ENCODE results near the gene TLCD3B.
A peak's percentile ranks its signal among the peaks of the same experiment; 100 is the strongest.

Gene TLCD3B

DNA sequence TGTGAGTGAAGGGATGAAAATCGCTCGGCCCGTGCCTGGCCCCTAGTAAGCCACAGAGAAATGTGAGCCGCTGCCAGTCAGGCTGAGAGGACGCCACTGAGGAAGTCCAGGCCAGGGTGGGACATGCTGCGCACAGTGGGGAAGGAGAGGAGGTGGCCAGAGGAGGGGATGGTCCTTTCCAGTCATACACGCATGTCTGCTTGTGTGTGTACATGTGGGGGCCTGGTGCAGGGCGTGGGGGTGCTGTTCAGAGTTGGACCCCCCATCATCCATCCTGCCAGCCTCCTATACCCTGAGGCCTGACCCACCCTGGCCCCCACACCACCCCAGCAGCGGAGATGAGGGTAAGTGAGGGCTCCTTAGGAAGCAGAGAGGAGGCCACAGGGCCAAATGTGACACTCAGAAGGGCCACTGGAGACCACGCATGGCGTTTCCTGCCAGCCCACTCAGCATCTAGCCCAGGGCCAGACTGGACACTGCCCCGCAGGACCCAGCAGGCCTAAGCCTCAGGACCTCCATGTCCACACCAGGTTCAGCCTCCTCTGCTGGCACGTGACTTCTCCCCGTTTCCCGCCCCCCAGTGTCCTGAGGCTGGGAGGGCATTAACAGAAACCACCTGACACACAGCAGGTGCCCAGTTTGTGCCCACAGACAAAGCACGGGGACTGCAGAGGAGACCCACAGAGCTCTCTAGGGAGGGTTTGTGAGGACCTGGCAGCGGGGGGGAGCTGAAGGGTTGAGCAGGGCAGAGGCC, 27.2 kb downstream of the TLCD3B start:
- DNase-seq, result no peak

- DNase-seq, result no peak
These were observed 28.3 kb downstream of the TLCD3B start for GRCh38 chr16:30002614-30003346.

GRCh38 chr16:30000735-30001631, 30.1 kb downstream of the TLCD3B start:
- DNase-seq, result no peak

DNA sequence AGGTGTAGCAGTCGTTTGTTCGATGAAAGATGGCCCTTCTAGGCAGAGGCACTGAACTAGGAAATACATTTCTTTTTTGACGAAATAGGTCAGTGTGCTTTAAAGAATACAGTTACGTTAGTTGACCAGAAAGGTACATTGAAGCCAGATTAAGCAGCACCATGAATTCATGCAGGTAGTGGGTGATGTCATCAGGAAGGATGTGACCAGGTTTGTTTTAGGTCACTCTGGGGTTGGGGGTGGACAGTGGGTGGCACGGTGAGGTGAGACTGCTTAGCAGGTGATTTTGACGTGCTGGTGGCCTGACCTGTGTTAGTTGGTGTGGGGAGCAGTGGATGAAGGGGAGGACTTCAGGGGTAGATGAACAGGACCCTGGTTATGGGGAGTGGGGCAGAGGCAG, 31.5 kb downstream of the TLCD3B start:
- DNase-seq, result no peak

DNA sequence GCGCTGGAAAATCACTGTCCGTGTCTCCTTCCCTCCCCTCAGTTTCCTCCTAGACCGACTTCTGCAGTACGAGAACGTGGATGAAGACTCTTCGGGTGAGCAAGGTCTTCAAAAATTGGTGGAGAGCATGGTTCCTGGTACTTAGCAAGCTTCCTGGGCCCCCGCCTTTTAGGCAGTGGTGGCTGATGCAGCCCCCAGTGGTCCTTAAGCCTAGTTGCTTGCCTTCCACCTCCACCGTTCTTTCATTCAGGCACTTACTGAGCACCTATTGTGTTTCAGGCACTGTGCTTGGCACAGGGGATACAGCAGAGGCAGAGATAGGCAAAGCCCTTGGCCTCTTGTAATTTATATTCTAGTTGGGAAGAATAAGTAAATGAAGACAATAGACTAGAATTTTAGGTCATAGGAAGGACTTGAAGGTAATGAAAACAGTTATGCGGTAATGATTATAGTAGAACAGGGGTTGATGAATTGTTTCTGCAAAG, 34.3 kb downstream of the TLCD3B start:
- no peak for DNase-seq

- peak; percentile 99 for DNase-seq
These were observed 34.9 kb downstream of the TLCD3B start, which contains the start of gene INO80E for GRCh38 chr16:29995911-29996765. INO80E (plus strand) TSS chr16:29996241; CDS start chr16:29996311, 70 bp downstream.

GRCh38 chr16:29995324-29995910, 35.7 kb downstream of the TLCD3B start, which contains the start of gene HIRIP3:
HIRIP3 (minus strand) TSS chr16:29995617; CDS start chr16:29995605, 12 bp downstream.
- peak; percentile 95 for DNase-seq

- peak; percentile 81 for DNase-seq
These were observed 36.3 kb downstream of the TLCD3B start for GRCh38 chr16:29994600-29995323.

GRCh38 chr16:29993903-29994599, 37.0 kb downstream of the TLCD3B start:
- peak; percentile 36 for DNase-seq

- DNase-seq, result no peak
These were observed 37.7 kb downstream of the TLCD3B start for GRCh38 chr16:29993191-29993902.

DNA sequence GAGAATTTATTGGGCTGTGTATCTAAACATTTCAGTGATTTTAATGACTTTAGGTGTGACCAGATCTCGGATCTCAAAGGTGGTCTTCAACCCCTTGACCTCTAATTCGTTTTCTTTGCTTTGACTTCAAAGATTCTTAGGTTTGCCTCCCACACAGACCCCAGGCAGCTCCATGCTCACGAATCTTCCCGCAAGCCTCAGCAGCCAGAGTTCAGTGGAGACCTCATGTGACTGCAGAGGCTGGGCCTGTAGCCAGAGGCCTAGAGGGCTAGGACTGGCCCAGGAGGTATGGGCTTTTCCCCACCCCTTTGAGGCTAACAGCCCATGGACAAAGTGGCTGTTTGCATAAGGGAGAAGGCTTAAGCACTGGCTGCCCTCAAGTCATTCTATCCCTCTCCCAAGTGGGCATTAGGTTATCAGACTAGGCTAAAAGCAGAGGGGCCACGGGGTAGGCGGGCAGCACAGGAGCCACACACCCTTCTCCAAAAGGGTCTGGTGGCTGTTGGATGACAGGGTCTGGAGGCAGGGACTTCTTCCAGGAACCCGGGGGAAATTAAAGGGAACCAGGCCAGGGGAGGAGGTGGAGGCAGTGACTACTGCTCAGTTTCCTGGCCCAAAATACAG, 38.6 kb downstream of the TLCD3B start:
- DNase-seq, result peak; percentile 37

GRCh38 chr16:29991571-29991904, 39.5 kb downstream of the TLCD3B start:
- no peak for DNase-seq

DNA sequence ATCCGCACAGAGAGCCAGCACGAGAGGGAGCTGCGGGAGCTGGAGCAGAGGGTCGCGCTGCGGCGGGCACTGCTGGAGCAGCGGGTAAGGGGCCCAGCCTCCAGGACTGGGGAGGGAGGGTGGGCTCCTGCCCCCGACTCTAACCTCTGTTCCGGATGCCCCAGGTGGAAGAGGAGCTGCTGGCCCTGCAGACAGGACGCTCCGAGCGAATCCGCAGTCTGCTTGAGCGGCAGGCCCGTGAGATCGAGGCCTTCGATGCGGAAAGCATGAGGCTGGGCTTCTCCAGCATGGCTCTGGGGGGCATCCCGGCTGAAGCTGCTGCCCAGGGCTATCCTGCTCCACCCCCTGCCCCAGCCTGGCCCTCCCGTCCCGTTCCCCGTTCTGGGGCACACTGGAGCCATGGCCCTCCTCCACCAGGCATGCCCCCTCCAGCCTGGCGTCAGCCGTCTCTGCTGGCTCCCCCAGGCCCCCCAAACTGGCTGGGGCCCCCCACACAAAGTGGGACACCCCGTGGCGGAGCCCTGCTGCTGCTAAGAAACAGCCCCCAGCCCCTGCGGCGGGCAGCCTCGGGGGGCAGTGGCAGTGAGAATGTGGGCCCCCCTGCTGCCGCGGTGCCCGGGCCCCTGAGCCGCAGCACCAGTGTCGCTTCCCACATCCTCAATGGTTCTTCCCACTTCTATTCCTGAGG, 40.0 kb downstream of the TLCD3B start:
- no peak for DNase-seq

DNA sequence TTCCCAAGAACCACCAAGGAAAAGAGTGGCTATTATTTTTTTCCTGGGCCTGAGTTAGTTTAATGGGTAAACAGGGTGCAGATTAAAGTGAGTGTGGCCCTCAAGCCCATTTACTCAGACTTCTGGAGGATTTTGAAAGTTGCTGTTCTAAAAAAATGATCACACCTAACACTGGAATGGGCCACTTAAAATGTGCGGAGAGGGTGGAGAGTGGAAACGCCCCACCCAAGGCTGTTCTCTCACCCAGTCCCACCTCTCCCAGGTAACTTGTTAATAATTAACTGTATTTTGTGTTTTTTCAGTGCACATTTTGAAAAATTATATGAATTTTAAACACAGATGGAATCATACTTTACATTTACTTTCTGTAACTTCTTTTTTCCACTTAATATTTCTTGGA, 41.0 kb downstream of the TLCD3B start:
- no peak for DNase-seq

DNA sequence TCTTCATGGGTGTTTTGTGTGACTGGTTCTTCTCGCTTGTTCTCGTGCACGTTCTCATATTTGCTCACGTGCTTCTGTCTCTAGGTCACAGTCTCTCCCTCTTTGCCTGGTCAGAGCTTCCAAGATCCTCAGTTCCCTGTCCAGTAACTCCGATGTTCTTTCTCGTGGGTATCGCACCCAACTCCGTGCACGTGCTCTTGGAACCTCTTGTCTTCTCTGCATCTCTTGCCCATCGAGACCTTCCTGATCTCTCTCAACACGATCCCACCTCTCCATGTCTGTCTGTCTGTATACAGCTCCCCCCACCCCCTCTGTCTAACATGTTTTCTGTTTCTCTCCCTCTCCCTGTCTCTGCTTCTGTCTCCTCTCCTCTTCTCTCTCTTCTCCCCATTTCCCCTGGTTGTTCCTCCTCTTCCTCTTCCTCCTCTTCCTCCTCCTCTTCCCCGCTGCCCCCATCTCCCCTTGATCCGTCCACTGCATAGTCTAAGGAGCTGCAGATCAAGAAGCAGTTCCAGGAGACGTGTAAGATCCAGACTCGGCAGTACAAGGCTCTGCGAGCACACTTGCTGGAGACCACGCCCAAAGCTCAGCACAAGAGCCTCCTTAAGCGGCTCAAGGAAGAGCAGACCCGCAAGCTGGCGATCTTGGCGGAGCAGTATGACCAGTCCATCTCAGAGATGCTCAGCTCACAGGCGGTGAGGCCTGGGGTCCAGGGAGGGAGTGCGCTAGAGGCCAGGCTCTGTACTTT, 41.8 kb downstream of the TLCD3B start:
- no peak for DNase-seq

- no peak for DNase-seq
These were observed 42.6 kb downstream of the TLCD3B start for GRCh38 chr16:29988346-29989075.

Measured in OCI-M1 (cell line).